Measurements from ENCODE around the gene CSNK1A1.
"Not testable (repeated sequence)": the region's sequence is repeated elsewhere in the genome, so short reads cannot be mapped to it uniquely, and the experiment has no call there.

The CSNK1A1 gene

GRCh38 chr5:149487672-149488071 lies 63.6 kb downstream of the CSNK1A1 start:
- no peak for DNase-seq

- no peak for DNase-seq
These were observed 64.3 kb downstream of the CSNK1A1 start for GRCh38 chr5:149486726-149487635.

GRCh38 chr5:149485655-149486615 lies 65.3 kb downstream of the CSNK1A1 start:
- no peak for DNase-seq

GRCh38 chr5:149481485-149481884 lies 69.8 kb downstream of the CSNK1A1 start:
- no peak for DNase-seq

- DNase-seq: no peak
These were observed 72.5 kb downstream of the CSNK1A1 start for GRCh38 chr5:149478761-149479160.

- DNase-seq: no peak
These were observed 75.5 kb downstream of the CSNK1A1 start for GRCh38 chr5:149475777-149476176.

GRCh38 chr5:149474198-149474597 lies 77.0 kb downstream of the CSNK1A1 start:
- DNase-seq: no peak

- no peak for DNase-seq
These were observed 77.8 kb downstream of the CSNK1A1 start for GRCh38 chr5:149473441-149473840.

GRCh38 chr5:149472399-149472798 lies 78.8 kb downstream of the CSNK1A1 start:
- no peak for DNase-seq

- DNase-seq: no peak
These were observed 79.6 kb downstream of the CSNK1A1 start for GRCh38 chr5:149471406-149472183.

GRCh38 chr5:149470942-149471341 lies 80.3 kb downstream of the CSNK1A1 start:
- no peak for DNase-seq

GRCh38 chr5:149466457-149466972 lies 84.7 kb downstream of the CSNK1A1 start:
- DNase-seq: no peak

GRCh38 chr5:149464796-149465489 lies 86.3 kb downstream of the CSNK1A1 start:
- no peak for DNase-seq

- DNase-seq: not testable (repeated sequence)
These were observed 89.3 kb downstream of the CSNK1A1 start for GRCh38 chr5:149461907-149462306.

- DNase-seq: no peak
These were observed 91.3 kb downstream of the CSNK1A1 start for GRCh38 chr5:149459891-149460290.

GRCh38 chr5:149457393-149457763 lies 93.9 kb downstream of the CSNK1A1 start:
- no peak for DNase-seq

- DNase-seq: no peak
These were observed 94.4 kb downstream of the CSNK1A1 start for GRCh38 chr5:149456597-149457392.

- DNase-seq: no peak
These were observed 95.3 kb downstream of the CSNK1A1 start for GRCh38 chr5:149455889-149456409.

GRCh38 chr5:149453618-149454415 lies 97.4 kb downstream of the CSNK1A1 start:
- no peak for DNase-seq

All from activated naive CD4-positive, alpha-beta T cell (primary cell).